ENCODE results near the gene KRTAP5-4.
A peak's percentile ranks its signal among the peaks of the same experiment; 100 is the strongest.

KRTAP5-4 gene

GRCh38 chr11:1573077-1573902 is 48.6 kb downstream of the KRTAP5-4 start:
- peak overlapping the region; percentile 94 for H3K27ac ChIP-seq
- no peak for TF ChIP-seq CTCF (IDR thresholded peaks at IDR 0.05)
- TF ChIP-seq ZFX (IDR thresholded peaks at IDR 0.05; ENCODE audit: borderline replicate concordance): no peak

- TF ChIP-seq CTCF (IDR thresholded peaks at IDR 0.05) (no peak), ZFX (IDR thresholded peaks at IDR 0.05; ENCODE audit: borderline replicate concordance) (no peak)
- H3K27ac ChIP-seq: peak within 1 kb of the TSS; percentile 94
These were observed 49.5 kb downstream of the KRTAP5-4 start, which contains the start of gene DUSP8 for GRCh38 chr11:1572197-1573076. DUSP8 (minus strand) TSS chr11:1572271; CDS start chr11:1565826, 6,445 bp downstream.

GRCh38 chr11:1571760-1572196 is 50.2 kb downstream of the KRTAP5-4 start:
- no peak for TF ChIP-seq ZFX (IDR thresholded peaks at IDR 0.05; ENCODE audit: borderline replicate concordance)
- TF ChIP-seq CTCF (IDR thresholded peaks at IDR 0.05): no peak
- peak overlapping the region; percentile 94 for H3K27ac ChIP-seq
